ENCODE measurements around the gene THAP4.

The THAP4 gene

DNA sequence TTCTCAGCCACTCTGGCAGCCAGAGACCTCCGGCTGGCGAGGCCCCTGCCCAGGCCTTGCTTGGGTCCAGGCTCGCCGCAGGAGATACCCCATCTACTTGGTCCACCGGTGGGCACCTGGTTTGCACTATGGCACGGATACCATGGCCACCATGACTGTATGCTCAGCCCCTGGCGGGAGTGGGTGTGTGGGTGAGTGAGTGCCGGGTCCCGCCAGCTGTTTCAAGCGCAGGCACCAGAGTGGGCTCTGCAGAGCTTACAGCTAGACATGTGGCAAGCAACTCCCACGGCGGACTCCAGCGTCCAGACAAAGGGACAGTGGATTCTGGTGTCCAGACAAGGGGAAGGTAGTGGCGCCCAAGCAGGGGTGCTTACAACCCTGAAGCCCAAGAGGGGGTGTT is 2.0 kb upstream of the THAP4 start:
- no peak for DNase-seq (ENCODE audit: low spot score)

DNA sequence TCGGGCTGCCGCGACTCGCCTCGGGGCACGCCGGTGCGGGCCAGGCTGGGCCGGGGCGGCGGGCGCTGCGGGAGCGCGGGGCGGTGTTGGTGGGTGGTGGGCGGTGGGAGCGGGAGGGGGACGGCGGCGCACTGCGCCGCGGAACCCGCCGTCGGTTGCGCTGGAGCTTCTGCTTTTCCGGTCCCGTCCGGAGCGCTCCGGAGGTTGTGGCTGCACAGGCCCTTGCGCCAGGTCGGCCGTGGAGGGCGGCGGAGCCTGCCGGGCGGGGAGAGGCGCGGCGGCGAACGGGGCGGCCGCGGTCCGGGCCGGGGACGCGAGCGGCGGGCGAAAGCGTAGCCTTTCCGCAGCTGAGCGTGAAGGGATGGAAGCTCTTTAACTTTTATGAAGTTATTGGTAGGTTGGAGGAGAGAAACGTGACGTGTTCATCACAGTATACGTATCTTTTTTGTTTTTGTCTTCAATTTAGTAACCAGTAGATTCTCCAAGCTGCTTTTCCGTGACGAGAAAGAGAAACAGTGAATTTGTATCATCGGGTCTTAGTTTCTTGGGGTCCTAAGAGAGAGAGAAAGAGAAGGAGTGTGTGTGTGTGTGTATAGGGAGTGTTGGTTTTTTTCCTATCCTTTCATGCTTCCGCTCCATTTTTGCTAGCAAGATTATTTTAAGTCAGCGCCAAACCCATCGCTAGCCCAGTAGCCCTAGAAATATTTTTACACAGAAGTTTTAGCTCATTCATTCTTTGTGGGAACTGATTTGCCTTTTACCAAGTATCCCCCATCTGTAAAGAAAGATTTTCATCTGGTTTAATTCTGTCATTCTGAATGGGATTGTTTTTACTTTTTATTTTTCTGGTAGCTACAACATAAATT is 1.1 kb upstream of the THAP4 start:
- DNase-seq (ENCODE audit: low spot score), result peak; percentile 26

DNA sequence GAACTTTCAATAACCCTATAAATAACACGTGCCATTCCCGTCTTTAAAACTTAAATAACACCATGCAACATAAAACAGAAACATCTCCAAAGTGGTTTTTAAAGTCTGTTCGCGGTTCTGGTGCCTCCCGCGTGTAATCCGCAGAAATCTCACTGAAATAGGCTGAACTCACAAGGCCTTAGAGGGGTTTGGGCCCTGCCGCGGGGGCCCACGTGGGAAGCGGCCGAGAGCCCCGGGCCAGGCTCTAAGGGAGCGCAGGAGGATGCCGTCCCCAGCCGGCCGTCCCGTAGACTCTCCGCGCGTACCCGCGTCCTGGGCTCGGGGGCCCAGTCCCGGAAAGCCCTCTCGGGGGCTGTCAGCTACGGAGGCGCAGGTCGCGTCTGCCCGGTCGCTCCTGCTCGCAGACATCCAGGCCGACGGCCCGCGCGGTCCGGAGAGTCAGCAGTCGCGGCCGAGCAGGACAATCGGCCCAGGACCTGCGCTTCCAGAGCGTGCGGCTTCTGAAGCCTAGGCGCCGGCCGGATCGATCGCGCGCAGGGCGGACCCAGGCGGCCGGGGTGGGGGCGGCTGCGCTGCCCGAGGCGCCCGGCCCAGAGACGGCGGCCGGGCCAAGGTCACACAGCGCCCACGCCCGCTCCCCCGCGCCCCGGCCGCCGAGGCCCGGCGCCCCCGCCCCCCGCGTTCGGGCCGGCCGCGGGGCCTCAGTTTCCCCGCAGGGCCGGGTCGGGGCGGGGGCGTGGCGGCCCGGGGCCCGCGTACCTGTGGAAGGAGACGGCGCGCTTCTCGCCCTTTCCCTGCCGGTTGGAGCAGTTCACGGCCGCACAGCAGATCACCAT is 558 bp downstream of the THAP4 start:
- DNase-seq (ENCODE audit: low spot score), result peak; percentile 35

DNA sequence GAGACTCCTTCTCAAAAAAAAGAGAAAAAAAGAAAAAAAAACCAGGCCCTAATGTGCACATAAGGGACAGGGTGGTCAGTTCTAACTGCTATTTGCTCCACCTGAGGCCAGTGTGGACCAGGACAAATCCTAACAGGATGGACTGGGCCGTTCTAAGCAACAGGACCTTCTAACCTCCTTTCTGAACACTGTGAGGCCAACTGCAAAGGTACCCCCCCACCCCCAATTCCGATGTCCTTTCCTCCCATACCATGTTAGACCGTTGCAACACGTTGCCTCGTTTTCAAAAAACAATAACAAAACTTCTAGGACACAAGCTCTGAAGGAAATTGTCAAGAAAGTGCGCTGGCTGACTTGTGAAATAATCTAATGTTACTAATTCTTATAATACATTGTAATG is 1.2 kb downstream of the THAP4 start:
- peak; percentile 34 for DNase-seq (ENCODE audit: low spot score)

DNA sequence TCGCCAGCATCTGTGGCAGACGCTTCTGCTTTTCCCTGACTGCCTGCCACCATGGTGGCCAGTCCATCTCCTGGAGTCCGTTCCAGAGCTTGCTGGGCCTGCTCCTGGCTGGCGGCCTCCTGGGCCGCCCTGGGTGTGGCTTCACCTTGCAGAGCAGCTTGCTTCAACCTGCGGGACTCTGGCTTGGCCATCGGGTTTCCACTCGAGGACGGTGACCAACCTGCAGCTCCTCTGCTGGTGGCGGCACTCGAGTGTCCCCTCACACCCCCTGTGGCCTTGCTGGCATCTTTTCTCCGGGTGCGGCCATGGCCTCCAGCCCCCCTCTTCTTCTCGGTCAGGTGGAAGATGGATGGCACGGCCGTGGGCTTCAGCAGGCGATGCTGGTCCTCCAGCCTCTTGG is 3.4 kb downstream of the THAP4 start:
- DNase-seq (ENCODE audit: low spot score), result no peak

DNA sequence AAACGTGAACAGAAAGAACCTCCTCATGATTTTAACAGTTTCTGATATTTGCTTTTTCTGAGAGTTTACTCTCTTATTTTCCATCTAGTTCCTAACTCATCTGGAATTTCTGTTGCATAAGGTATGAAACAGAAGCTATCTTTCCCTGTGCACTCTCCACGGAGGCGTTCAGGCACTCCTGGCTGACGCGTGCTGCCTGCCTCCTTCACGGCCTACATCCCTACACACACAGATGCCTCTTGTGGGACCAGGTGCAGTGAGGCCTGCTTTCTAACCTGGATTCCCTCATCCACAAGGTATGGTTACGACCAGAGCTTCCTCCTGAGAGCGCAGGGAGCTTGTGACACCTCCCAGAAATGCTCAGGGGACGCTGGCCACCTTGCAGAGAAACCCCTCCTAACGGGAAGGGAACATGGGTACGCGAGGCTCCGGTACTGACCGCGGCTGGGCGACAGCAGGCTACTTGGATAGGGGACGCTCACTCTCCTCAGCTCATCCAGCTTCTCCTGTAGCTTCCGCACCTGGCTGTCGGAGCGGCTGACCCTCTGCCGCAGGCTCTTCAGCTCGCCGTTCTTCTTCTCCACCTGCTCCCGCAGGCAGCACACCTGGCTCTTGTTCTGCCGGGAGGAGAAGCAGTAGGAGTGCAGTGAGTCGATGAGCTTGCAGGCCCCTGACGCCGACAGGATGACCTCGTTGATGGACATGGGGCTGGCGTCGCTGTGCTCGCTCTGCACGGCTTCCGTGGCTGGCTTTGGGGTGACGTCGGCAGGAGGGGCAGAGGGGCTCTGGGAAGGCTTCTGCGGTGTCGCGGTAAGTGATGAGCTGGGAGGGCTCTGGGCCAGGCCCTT is 4.3 kb downstream of the THAP4 start:
- DNase-seq (ENCODE audit: low spot score), result no peak

DNA sequence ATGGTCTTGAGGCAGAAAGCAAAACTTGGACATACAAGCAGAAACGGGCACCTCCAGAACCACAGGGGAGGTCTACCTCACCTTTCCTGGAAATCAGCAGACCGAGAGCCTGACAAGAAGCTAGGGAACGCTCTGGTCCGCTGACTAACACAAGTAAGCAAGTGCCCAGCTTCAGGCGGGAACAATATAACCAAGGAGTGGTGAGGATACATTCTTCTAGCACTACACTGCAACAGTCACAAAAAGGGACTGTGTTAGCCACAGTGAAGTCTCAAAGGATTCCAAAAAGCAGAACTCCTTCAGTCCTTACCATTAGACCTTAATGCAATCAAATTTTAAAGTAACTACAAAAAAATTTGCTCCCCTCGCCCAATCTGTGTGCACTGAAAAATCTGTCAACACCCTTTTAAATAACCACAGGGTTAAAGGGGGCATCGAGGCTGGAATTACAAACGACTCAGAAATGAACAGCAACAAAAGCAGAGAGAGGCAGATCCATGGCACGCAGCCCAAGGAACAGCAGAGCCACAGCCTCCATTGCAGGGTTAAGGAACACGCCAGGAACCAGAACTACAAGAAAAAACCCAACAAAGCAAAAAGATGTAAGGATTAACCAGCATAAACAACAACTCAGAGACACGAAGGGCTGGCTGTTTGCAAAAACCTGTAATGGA is 7.1 kb downstream of the THAP4 start:
- DNase-seq (ENCODE audit: low spot score), result no peak

DNA sequence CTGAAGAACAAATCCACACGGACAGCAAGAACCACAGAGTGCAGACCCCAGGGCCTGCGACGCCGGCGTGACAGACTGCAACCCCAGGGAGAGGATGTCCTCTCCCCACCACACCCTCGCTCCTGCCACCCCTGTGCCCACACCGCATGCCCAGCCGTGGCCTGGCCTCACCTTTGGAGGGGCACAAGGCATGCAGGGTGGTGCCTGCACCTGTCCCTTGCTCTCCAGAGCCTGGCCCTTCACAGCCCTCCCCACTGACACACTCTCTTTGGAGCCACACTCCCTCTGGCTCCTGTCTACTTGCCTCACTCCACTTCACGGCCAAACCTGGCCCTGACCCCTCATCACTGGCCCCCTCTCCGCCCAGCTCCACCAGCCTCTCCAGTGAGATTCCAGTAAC is 9.3 kb downstream of the THAP4 start:
- no peak for DNase-seq (ENCODE audit: low spot score)

DNA sequence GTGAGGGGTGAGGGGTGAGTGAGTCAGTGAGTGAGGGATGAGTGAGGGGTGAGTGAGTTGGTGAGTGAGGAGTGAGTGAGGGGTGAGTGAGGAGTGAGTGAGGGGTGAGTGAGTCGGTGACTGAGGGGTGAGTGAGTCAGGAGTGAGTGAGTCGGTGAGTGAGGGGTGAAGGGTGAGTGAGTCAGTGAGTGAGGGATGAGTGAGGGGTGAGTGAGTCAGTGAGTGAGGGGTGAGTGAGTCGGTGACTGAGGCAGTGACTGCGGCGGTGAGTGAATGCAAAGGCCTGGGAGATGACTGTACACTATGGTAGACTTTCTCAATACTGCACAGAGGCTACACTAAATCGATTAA is 16.6 kb downstream of the THAP4 start:
- peak; percentile 63 for DNase-seq (ENCODE audit: low spot score)

DNA sequence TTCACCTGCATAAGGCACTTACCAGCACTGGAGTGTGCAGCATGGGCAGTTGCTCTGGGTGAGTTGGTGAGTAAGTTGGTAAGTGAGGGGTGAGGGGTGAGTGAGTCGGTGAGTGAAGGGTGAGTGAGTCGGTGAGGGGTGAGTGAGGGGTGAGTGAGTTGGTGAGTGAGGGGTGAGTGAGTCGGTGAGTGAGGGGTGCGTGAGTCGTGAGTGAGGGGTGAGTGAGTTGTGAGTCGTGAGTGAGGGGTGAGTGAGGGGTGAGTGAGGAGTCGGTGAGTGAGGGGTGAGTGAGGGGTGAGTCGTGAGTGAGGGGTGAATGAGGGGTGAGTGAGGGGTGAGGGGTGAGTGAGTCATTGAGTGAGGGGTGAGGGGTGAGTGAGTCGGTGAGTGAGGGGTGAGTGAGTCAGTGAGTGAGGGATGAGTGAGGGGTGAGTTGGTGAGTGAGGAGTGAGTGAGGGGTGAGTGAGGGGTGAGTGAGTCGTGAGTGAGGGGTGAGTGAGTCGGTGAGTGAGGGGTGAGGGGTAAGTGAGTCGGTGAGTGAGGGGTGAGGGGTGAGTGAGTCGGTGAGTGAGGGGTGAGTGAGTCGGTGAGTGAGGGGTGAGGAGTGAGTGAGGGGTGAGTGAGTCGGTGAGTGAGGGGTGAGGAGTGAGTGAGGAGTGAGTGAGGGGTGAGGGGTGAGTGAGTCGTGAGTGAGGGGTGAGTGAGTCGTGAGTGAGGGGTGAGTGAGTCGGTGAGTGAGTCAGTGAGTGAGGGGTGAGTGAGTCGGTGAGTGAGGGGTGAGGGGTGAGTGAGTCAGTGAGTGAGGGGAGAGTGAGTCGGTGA is 17.1 kb downstream of the THAP4 start:
- no peak for DNase-seq (ENCODE audit: low spot score)

DNA sequence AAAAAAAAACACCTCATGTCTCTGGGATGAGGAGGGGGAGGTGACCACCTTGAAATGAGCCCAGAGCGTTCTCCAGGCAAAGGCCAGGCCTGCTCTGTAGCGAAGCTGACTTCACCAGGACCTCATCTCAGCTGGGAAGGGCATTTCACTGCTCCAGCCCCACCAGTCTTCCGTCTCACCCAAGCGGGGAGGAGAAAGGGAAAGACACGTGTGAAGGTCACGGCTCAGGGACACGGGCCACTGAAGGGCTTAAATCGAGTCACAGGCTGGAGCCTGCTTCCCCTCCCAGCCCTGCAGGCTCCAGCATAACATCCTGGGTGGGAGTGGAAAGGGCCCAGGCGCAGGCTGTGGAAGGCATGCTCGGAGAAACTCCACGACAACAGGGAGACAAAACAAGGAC is 18.1 kb downstream of the THAP4 start:
- no peak for DNase-seq (ENCODE audit: low spot score)

DNA sequence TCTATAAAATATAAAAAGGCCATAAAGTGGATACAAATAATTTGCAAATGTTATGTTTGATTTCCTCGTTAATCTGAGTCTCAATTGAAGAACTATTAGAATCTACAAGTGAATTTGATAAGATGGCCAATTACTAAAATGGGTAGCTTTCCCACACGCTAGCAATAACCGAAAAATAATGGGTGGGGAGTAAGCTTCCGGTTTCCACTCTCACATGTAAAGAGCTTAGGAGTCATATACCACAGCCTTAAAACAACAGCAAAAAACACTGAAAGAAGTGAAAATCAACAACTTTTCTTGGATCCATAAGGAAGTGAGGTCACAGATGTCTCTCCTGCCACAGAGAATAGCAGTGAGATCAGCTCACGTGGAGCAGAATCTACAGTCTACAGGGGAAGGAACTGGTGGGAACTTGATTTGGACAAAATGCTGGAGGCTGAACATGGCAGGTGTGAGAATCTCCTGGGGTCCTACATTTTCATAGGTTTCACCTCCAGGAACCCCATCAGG is 18.6 kb downstream of the THAP4 start:
- DNase-seq (ENCODE audit: low spot score), result no peak

DNA sequence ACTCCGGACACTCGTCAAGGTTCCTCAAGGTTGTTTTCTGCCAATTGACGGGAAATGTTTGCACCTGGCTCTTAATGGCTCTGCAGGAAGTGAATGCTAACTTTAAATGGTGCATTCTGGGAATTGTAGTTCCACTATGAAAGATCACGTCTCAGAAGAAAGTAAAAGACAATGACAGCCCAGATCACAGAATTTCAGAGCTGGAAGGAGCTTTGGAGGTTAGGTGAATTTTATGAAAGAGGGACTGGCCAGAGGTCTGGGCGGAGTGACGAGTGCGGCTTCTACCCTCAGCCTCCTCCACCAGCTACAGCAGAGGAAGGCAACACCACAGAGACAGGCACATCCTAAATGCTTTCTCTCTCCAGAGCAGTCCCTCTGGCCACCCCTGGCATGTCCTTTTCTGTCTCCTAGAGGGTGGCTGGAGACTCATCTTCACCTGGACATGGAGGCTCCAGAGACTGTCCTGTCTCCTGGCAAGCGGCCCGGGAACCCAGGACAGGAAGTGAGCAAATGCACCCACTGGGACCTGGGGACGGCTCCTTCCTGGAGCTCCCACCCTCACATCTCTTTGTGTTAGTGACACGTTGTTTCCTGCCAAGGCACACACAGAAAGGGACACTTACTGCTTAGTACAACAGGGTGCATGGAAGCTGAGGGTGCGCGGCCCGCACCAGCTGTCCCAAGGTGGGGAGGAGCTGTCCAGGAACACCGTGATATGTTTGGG is 19.4 kb downstream of the THAP4 start:
- DNase-seq (ENCODE audit: low spot score), result no peak

DNA sequence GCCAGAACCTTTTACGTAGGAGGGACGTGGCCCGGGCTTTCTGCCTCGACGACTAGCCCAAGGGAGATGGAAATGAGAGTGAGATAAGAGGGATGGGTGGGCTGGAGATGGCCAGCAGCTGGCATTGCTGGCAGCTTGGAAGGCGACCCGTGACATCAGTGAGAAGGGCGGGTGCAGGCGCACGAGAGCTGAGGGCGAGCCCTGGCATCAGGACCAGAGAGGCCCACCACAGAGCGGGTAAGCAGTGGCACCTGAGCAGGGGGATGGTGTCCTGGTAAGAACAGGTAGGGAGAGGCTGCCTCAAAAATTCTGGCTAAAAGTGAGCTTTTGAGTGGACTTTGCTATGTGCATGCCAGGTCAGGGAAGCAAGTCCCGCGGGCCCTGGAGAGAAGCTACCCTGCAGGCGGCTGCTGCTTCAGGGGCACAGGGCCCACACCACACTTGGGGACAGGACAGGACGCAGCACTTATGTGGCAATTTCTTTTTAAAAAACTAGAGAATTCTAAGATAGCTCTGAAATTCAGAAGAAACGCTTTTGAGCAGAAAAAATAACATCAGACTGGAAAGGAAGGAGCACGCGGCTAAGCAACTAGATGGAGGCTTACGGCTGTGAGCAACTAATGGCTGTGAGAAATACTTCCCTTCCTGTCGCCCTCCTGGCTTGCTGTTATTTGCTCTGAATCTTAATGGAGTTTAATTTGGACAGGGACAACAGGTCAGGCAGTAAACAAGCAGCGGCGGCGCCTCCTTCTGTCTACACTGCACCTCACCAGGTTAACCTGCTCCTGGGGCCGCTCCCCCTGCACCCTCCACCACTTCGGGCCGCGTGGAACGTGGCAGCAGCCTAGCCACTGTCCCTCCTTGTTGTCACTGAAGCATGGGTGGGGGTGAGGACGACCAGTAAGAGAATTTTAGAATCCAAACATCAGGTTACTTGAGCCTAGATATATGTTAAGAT is 20.5 kb downstream of the THAP4 start:
- no peak for DNase-seq (ENCODE audit: low spot score)

DNA sequence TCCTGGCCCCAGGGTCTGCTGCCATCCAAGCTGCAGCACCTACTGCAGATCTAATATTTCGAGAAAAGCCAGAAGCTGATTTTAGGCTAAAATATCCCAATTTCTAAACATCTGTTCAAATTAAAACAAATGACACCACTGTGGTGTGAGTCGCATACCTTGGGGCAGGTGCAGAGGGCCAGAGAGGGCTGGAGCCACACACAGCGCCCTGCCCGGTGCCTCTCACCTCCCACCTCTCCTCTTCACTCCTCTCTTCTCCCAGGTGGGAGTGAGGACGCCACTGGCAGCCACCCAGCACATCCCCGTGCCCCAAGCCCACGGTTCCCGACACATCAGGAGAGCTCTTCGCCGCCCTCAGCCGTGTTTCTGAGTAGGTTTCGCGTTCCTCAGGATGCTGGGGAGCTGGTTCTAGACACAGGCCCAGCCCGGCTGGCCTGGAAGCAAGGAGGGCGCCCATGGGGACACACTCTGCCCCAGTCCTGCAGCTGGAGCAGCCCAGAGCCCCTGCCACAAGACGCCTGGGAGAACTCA is 21.4 kb downstream of the THAP4 start:
- DNase-seq (ENCODE audit: low spot score), result no peak

DNA sequence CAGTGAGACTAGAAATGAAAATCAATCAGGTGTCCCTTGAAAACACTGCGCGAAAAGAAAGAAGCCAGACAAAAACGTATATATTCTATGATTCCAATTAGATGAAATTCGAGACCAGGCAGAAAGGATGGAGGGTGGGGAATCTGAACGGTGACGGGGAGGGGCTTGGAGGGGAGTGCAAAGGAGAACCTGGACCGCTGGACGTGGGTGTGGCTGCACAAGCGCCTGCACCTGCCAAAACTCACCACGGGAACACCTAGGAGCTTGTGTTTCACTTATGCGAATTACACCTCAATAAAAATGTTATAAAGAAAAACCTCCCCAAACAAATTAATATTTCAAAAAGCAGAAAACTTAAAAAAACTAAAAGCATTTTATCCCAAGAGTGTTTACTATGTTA is 21.9 kb downstream of the THAP4 start:
- no peak for DNase-seq (ENCODE audit: low spot score)

DNA sequence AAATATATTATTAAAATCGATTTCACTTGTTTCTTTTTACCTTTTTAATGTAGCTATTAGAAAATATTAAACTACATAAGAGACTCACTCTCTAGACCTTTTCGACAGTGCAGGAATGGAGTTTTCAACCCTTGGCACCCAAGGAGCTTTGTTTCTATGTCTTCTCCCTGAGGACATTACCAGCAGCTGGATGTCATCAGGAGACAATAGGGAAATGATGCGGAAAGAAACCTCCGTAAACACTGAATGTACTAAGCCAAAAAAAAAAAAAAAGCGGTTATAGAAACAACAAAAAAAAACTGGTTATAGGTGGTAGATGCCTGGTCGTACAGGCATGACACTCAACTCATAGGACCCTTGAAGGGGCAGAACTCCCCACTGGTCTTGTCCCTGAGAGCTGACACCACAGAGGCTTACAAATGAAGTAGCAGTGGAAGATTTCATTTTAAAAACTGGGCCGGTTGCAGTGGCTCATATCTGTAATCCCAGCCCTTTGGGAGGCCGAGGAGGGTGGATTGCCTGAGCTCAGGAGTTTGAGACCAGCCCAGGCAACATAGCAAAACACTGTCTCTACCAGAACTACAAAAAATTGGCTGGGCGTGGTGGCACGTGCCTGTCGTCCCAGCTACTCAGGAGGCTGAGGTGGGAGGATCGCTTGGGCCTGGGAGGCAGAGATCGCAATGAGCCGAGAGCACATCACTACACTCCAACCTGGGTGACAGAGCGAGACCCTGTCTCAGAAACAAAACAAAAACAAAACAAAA is 23.8 kb downstream of the THAP4 start:
- no peak for DNase-seq (ENCODE audit: low spot score)
